ENCODE measurements around the gene LRRK1.

GRCh38 chr15:101028772-101029438 lies 109.7 kb downstream of the LRRK1 start:
- no peak for TF ChIP-seq CTCF (IDR thresholded peaks at IDR 0.05; ENCODE audit: low read depth, low read length)
- no peak for TF ChIP-seq EZH2phosphoT487 (IDR thresholded peaks at IDR 0.05; ENCODE audit: low read depth)

Measured in OCI-LY3 (cell line).